NCI-H446 (cell line): Measurements from ENCODE around the gene MARCHF9.
"Not testable (repeated sequence)": the region's sequence is repeated elsewhere in the genome, so short reads cannot be mapped to it uniquely, and the experiment has no call there.

Experiments used
- DNase-seq, 2 experiments: peaks; one replicate each; lab custom pipeline; 2025; lab: John Stamatoyannopoulos, UW

The MARCHF9 gene, protein sequence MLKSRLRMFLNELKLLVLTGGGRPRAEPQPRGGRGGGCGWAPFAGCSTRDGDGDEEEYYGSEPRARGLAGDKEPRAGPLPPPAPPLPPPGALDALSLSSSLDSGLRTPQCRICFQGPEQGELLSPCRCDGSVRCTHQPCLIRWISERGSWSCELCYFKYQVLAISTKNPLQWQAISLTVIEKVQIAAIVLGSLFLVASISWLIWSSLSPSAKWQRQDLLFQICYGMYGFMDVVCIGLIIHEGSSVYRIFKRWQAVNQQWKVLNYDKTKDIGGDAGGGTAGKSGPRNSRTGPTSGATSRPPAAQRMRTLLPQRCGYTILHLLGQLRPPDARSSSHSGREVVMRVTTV

GRCh38 chr12:57754411-57755193 is at the start of gene MARCHF9:
Gene MARCHF9, plus strand, starts transcription at chr12:57755103. Its CDS starts 426 bp downstream, at chr12:57755529.
- DNase-seq = peak in 1 of 2 experiments; percentile 52

- no peak for DNase-seq
These were observed 47.7 kb upstream of the MARCHF9 start for GRCh38 chr12:57707250-57707649.

DNA sequence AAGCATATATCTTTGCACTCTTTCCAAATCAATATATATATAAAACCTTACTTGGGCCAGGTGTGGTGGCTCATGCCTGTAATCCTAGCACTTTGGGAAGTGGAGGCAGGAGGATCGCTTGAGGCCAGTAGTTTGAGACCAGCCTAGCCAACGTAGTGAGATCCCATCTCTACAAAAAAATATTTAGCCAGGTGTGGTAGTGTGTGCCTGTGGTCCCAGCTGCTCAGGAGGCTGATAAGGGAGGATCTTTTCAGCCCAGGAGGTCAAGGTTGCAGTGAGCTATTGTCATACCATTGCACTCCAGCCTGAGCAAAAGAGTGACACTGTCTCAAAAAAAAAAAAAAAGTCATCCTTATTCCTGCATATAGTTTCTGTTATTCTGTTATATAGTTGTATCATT is 46.6 kb upstream of the MARCHF9 start:
- no peak for DNase-seq

GRCh38 chr12:57712701-57713100 is 42.2 kb upstream of the MARCHF9 start:
- DNase-seq = no peak

DNA sequence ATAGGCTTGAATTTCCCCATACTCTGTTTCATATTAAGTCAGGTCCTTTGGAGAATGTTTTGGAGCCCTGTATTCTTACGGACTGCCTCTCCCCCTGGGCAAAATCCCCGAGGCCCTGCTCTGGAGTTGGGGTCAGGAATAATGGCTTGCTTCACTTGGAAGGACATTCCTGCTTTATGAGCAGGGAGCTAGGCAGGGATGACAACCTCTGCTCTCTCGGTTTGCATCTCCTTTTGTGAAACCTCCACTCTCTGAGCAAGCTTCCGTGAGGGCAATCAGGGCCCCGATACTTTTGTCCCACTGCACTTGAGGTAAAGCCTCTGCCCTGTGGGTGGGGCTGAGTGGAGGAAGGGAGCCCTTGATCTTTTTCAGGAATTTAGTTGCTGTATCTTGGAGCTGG is 41.7 kb upstream of the MARCHF9 start:
- no peak for DNase-seq

GRCh38 chr12:57715036-57715748 is 39.7 kb upstream of the MARCHF9 start:
- not testable (repeated sequence) for DNase-seq

GRCh38 chr12:57715786-57716185 is 39.1 kb upstream of the MARCHF9 start:
- no peak for DNase-seq

GRCh38 chr12:57716305-57716704 is 38.6 kb upstream of the MARCHF9 start:
- DNase-seq = no peak

DNA sequence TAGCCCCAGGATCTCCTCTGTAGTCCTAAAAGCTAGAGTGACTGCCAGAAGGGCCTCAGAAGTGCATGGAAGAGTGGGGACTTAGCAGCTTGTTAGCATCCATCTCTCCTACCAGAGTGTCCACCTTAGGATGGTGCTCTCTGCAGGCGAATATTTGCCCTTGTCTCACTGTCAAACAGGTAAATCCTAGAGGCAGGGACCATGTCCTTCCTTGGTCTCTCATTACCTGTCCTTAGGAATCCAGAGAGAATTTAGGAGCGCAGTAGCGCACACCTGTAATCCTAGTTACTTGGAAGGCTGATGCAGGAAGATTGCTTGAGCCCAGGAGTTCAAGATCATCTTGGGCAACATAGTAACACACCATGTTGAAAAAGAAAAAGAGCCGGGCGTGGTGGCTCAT is 37.8 kb upstream of the MARCHF9 start:
- DNase-seq = no peak

DNA sequence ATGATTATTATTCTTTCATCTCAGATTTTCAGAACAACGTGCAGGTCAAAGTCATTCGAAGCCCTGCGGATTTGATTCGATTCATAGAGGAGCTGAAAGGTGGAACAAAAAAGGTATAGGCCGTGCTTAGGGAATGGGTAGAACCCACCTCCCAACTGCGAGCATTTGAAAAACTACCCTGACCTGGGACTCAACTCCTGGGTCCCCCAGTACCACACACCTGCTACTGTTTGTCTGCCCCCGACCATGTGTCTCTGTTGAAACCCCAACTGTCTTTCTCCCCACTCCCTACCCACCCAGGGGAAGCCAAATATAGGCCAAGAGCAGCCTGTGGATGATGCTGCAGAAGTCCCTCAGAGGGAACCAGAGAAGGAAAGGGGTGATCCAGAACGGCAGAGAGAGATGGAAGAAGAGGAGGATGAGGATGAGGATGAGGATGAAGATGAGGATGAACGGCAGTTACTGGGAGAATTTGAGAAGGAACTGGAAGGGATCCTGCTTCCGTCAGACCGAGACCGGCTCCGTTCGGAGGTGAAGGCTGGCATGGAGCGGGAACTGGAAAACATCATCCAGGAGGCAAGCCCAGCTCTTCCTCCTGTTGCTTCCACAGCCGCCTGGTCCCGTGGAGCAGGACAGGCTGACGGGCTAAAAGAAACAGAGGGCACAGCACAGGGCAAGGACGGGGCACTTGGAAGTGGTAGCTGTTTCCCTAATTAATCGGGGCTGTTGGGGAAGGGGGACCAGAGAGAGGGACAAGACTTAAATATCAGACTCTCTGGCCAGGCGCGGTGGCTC is 36.9 kb upstream of the MARCHF9 start:
- DNase-seq = no peak

DNA sequence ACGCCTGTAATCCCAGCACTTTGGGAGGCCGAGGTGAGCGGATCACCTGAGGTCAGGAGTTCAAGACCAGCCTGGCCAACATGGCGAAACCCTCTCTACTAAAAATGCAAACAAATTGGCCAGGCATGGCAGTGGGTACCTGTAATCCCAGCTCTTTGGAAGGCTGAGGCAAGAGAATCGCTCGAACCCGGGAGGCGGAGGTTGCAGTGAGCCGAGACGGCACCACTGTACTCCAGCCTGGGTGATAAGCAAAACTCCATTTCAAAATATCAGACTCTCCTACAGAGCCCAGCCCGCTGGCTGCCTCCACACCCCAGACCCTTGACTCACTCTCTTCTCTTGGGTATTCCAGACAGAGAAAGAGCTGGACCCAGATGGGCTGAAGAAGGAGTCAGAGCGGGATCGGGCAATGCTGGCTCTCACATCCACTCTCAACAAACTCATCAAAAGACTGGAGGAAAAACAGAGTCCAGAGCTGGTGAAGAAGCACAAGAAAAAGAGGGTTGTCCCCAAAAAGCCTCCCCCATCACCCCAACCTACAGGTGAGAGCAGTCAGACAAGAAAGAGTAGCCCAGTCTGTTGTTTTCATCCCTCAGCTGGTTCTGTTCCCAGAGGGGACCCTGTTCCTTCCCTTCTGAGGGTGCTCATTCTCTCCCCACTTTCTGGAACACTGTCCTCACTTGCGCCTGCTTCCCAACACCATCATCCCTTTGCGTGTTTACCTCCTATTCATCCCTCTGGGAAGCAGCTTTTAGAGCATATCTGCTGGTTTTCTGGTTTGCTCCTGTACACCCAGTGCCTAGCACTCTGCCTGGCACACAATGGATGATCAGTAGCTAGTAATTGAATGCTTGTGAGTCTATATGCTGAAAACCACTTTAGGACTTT is 36.0 kb upstream of the MARCHF9 start:
- DNase-seq = no peak

- no peak for DNase-seq
These were observed 34.9 kb upstream of the MARCHF9 start for GRCh38 chr12:57719777-57720605.

DNA sequence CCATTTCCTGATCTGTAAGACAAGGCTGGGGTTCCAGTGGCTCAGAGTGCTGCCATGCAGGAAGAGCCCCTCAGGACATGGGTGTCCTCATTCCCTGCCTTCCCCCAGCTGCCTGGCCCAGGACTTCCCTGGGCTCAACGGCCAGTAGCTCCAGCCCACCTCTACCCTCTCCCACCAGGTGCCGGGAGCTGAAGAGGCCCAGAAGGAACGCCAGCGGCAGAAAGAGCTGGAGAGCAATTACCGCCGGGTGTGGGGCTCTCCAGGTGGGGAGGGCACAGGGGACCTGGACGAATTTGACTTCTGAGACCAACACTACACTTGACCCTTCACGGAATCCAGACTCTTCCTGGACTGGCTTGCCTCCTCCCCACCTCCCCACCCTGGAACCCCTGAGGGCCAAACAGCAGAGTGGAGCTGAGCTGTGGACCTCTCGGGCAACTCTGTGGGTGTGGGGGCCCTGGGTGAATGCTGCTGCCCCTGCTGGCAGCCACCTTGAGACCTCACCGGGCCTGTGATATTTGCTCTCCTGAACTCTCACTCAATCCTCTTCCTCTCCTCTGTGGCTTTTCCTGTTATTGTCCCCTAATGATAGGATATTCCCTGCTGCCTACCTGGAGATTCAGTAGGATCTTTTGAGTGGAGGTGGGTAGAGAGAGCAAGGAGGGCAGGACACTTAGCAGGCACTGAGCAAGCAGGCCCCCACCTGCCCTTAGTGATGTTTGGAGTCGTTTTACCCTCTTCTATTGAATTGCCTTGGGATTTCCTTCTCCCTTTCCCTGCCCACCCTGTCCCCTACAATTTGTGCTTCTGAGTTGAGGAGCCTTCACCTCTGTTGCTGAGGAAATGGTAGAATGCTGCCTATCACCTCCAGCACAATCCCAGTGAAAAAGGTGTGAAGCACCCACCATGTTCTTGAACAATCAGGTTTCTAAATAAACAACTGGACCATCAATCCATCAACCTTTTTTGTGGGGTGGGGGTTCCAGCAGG is 34.0 kb upstream of the MARCHF9 start:
- DNase-seq = no peak

GRCh38 chr12:57721846-57722608 is 32.9 kb upstream of the MARCHF9 start:
- not testable (repeated sequence) for DNase-seq

- DNase-seq = no peak
These were observed 31.9 kb upstream of the MARCHF9 start for GRCh38 chr12:57722716-57723629.

DNA sequence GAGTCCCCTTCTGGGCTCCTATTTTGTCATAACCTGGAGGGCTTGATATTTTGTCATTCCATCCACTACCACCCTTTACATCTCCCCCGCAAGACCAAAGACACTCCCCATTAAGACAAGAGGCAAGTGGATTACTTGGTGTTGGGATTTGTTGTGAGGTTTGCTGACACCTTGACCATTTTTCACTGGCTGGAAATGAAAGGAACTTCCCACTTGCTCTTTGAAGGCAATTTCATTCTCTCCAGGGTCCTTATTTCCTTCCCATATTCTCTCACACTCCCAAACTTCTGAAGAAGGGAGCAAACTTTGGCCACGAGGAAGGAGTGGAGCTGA is 31.3 kb upstream of the MARCHF9 start:
- DNase-seq = no peak
